CD14-positive monocyte (primary cell): Measurements from ENCODE around the gene KSR2. TPM values are rescaled to one million over a fixed set of nuclear protein-coding genes. Genes with fewer than 3 reads are reported as not detected.

Source experiments
- DNase-seq, 3 donors: peaks; one replicate each; pipeline ENCODE4 v3.0.0-alpha.2; 2011 to 2022
- H2AFZ ChIP-seq: 2 replicates; pipeline ENCODE4 v1.6.0; 2012; ENCODE audit warnings: mild to moderate bottlenecking, low read depth, low read length, inconsistent platforms; ENCODE audit not compliant: insufficient read depth, poor library complexity, severe bottlenecking
- H3K27ac ChIP-seq, 2 donors: 1 replicate in 1 of 2; 2 replicates in 1 of 2; pipeline ENCODE4 v1.5.1; 2012 to 2013; ENCODE audit warnings: low read length in 2 of 2, control low read depth in 1 of 2, inconsistent platforms in 1 of 2, low read depth in 1 of 2, mild to moderate bottlenecking in 1 of 2
- H3K27me3 ChIP-seq, 2 donors: one replicate each; pipeline versions ENCODE4 v1.6.0 to v1.6.1; 2011 to 2013; ENCODE audit warnings: low read length in 2 of 2; ENCODE audit not compliant: control insufficient read depth in 2 of 2, insufficient read depth in 2 of 2
- H3K36me3 ChIP-seq, 2 donors: replicated peaks in 1 of 2; 1 replicate in 1 of 2; 2 replicates in 1 of 2; pipeline versions ENCODE4 v1.5.1 to v1.6.1; 2012 to 2013; ENCODE audit warnings: low read length in 2 of 2, control low read depth in 1 of 2, inconsistent platforms in 1 of 2, mild to moderate bottlenecking in 1 of 2; ENCODE audit not compliant: insufficient read depth in 2 of 2, control insufficient read depth in 1 of 2
- H3K4me1 ChIP-seq, 2 donors: 1 replicate in 1 of 2; 2 replicates in 1 of 2; pipeline versions ENCODE4 v1.5.1 to v1.6.1; 2012 to 2013; ENCODE audit warnings: low read length in 2 of 2, control low read depth in 1 of 2, inconsistent platforms in 1 of 2, mild to moderate bottlenecking in 1 of 2, moderate library complexity in 1 of 2; ENCODE audit not compliant: insufficient read depth in 2 of 2, control insufficient read depth in 1 of 2
- H3K4me2 ChIP-seq: replicated peaks from 2 replicates; pipeline ENCODE3; 2012; ENCODE audit warnings: low read length, moderate library complexity, mild to moderate bottlenecking; ENCODE audit not compliant: poor library complexity, severe bottlenecking; ENCODE audit errors: extremely low read depth
- H3K4me3 ChIP-seq, 3 experiments: fragments of 200-600 bp in 1 of 3; sonication (generic) in 1 of 3; replicated peaks in 1 of 3; 1 replicate in 2 of 3; 2 replicates in 1 of 3; pipeline ENCODE4 v1.5.1; 2011 to 2013; ENCODE audit warnings: low read length in 3 of 3, mild to moderate bottlenecking in 3 of 3, control low read depth in 2 of 3, low read depth in 2 of 3, inconsistent platforms in 1 of 3, moderate library complexity in 1 of 3
- H3K79me2 ChIP-seq: 2 replicates; pipeline ENCODE4 v1.6.0; 2012; ENCODE audit warnings: mild to moderate bottlenecking, control low read depth, inconsistent platforms, low read length, moderate library complexity; ENCODE audit not compliant: insufficient read depth
- H3K9ac ChIP-seq: 2 replicates; pipeline ENCODE4 v1.6.0; 2017; ENCODE audit warnings: low read length, mild to moderate bottlenecking; ENCODE audit not compliant: insufficient read depth, poor library complexity, severe bottlenecking
- H3K9me3 ChIP-seq, 2 donors: replicated peaks in 1 of 2; 1 replicate in 1 of 2; 2 replicates in 1 of 2; pipeline versions ENCODE4 v1.5.1 to v1.6.1; 2012 to 2013; ENCODE audit warnings: low read length in 2 of 2, control low read depth in 1 of 2; ENCODE audit not compliant: control insufficient read depth in 1 of 2, insufficient read depth in 1 of 2
- H4K20me1 ChIP-seq: 2 replicates; pipeline ENCODE4 v1.6.0; 2012; ENCODE audit warnings: mild to moderate bottlenecking, low read length, control low read depth, moderate library complexity; ENCODE audit not compliant: insufficient read depth
- H3K27ac Mint-ChIP-seq, 7 donors: one replicate each; pipeline ENCODE4 v1.8.0; 2020; ENCODE audit warnings: mild to moderate bottlenecking in 7 of 7, mixed read lengths in 7 of 7, moderate library complexity in 6 of 7, inconsistent platforms in 2 of 7
- H3K27me3 Mint-ChIP-seq, 3 donors: one replicate each; pipeline ENCODE4 v1.8.0; 2021 to 2022; ENCODE audit warnings: low read depth in 3 of 3, mild to moderate bottlenecking in 3 of 3, mixed read lengths in 3 of 3, moderate library complexity in 3 of 3, inconsistent platforms in 1 of 3
- H3K36me3 Mint-ChIP-seq, 2 donors: one replicate each; pipeline ENCODE4 v1.8.0; 2020; ENCODE audit warnings: mixed read lengths in 2 of 2, inconsistent platforms in 1 of 2, mild to moderate bottlenecking in 1 of 2
- H3K4me1 Mint-ChIP-seq: one replicate; pipeline ENCODE4 v1.8.0; 2020; ENCODE audit warnings: mild to moderate bottlenecking, mixed read lengths
- H3K4me3 Mint-ChIP-seq, 2 donors: one replicate each; pipeline ENCODE4 v1.8.0; 2020; ENCODE audit warnings: mild to moderate bottlenecking in 2 of 2, mixed read lengths in 2 of 2, moderate library complexity in 1 of 2
- H3K9me3 Mint-ChIP-seq, 7 donors: one replicate each; pipeline ENCODE4 v1.8.0; 2020 to 2022; ENCODE audit warnings: mixed read lengths in 7 of 7, mild to moderate bottlenecking in 6 of 7, moderate library complexity in 6 of 7, inconsistent platforms in 2 of 7
- WGBS: methylation state at CpG from one replicate; pipeline ENCODE4 v1.1.5; 2013; ENCODE audit warnings: missing lambda C conversion rate; ENCODE audit not compliant: insufficient coverage; 5-methylcytosine and 5-hydroxymethylcytosine counted together
- intact Hi-C, 2 donors: fragments of 100-400 bp; cut with micrococcal nuclease; formaldehyde crosslinking; loops; one replicate each; pipeline versions ENCODE4 v1.15.0 to v1.15.1; 2023
- polyA plus RNA-seq, 3 donors: library from polyadenylated mRNA; depleted of rRNA in 1 of 3; unstranded in 2 of 3; stranded (reverse) in 1 of 3; fragments of 300-500 nt in 2 of 3; fragments of >200 nt in 1 of 3; fragmentation: Illumina TruSeq in 2 of 3; gene quantifications; 1 replicate in 2 of 3; 2 replicates in 1 of 3; pipeline ENCODE4 v1.2.3, GENCODE V29; 2012 to 2021
- TF ChIP-seq, protein P1 (sequence below): fragments of 200-600 bp; IDR thresholded peaks from one replicate; pipeline ENCODE4 v1.8.0; 2022; ENCODE audit warnings: antibody characterized with exemption, mild to moderate bottlenecking

The KSR2 gene
- polyA plus RNA-seq, 3 donors = not detected

DNA sequence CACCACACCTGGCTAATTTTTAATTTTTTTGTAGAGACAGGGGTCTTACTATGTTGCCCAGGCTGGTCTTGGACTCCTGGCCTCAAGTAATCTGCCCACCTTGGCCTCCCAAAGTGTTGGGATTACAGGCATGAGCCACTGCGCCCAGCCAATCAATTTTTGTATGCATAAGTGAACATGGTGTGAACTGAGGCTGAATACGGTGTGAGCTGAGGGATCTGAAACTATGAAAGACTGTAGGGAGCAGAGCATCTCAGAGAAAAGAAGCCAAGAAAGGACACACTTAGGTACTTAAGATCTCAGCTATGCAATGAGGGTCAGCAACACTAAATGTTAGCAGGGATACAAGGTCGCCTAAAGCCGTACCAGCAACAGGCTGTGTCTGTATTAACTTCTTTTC, 54.1 kb downstream of the KSR2 start:
- no peaks in the 10 kb centered on the region for H4K20me1 ChIP-seq
- no peaks in the 10 kb centered on the region for H3K4me1 Mint-ChIP-seq
- no peaks in the 10 kb centered on the region for H3K27me3 ChIP-seq
- H3K27ac Mint-ChIP-seq = no peak overlapping the region
- no peaks in the 10 kb centered on the region for H3K79me2 ChIP-seq
- no peak for DNase-seq
- no peak overlapping the region for H3K4me3 ChIP-seq
- no peaks in the 10 kb centered on the region for H3K4me1 ChIP-seq
- H2AFZ ChIP-seq = no peak overlapping the region
- H3K9me3 ChIP-seq = peaks cover 3 to 8% of the 10 kb centered on the region in 2 donors
- H3K9me3 Mint-ChIP-seq = peaks cover 2 to 13% (median 8%) of the 10 kb centered on the region in 7 donors
- intact Hi-C loops = no loop called here
- H3K36me3 Mint-ChIP-seq = no peaks in the 10 kb centered on the region
- no peaks in the 10 kb centered on the region for H3K36me3 ChIP-seq
- TF ChIP-seq, protein P1, sequence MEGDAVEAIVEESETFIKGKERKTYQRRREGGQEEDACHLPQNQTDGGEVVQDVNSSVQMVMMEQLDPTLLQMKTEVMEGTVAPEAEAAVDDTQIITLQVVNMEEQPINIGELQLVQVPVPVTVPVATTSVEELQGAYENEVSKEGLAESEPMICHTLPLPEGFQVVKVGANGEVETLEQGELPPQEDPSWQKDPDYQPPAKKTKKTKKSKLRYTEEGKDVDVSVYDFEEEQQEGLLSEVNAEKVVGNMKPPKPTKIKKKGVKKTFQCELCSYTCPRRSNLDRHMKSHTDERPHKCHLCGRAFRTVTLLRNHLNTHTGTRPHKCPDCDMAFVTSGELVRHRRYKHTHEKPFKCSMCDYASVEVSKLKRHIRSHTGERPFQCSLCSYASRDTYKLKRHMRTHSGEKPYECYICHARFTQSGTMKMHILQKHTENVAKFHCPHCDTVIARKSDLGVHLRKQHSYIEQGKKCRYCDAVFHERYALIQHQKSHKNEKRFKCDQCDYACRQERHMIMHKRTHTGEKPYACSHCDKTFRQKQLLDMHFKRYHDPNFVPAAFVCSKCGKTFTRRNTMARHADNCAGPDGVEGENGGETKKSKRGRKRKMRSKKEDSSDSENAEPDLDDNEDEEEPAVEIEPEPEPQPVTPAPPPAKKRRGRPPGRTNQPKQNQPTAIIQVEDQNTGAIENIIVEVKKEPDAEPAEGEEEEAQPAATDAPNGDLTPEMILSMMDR = no peak
- no peak overlapping the region for H3K27ac ChIP-seq
- H3K9ac ChIP-seq = no peak overlapping the region
- 82% methylated on average over 4 of the region's 4 CpGs for WGBS
- H3K4me3 Mint-ChIP-seq = no peak overlapping the region
- no peak overlapping the region for H3K4me2 ChIP-seq
- H3K27me3 Mint-ChIP-seq = peaks cover 0 to 5% (median 3%) of the 10 kb centered on the region in 3 donors

DNA sequence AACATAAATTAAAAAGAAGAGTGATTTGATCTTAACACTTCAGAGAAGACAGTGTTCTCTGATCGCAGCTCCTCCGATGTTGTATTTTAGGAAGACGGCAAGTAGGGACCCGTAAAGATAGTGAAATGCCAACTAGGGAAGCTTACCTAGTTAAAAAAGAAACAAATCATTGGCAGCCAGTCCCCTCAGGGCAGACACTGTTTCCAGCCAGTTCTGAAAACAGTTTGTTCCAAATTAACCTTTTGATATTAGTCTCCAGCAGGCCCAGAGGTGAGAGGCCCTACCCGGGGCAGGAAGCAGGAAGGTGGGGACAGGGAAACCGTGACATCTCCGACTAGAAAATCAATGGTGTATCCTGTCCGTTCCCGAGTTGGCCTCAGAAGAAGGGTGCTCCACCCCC, 56.0 kb downstream of the KSR2 start:
- H3K4me2 ChIP-seq = no peak overlapping the region
- no peak overlapping the region for H3K27ac Mint-ChIP-seq
- WGBS = 87% methylated on average over 6 of the region's 9 CpGs

More for the DNA sequence above, 56.0 kb downstream of the KSR2 start:
- Mint-ChIP-seq H3K9me3 (peaks cover 2 to 14% (median 8%) of the 10 kb centered on the region in 7 donors), H3K4me3 (no peak overlapping the region), H3K4me1 (no peaks in the 10 kb centered on the region), H3K36me3 (no peaks in the 10 kb centered on the region), H3K27me3 (peaks cover 0 to 5% (median 3%) of the 10 kb centered on the region in 3 donors)
- Histone ChIP-seq H3K27me3 (no peaks in the 10 kb centered on the region), H3K4me3 (no peak overlapping the region), H3K9ac (no peak overlapping the region), H3K36me3 (no peaks in the 10 kb centered on the region), H3K4me1 (no peaks in the 10 kb centered on the region), H3K27ac (no peak overlapping the region), H3K9me3 (peaks cover 3 to 8% of the 10 kb centered on the region in 2 donors), H4K20me1 (no peaks in the 10 kb centered on the region), H2AFZ (no peak overlapping the region), H3K79me2 (no peaks in the 10 kb centered on the region)
- no peak for DNase-seq
- intact Hi-C loops = no loop called here
- TF ChIP-seq, protein P1 = no peak
